Activated CD4-positive, alpha-beta memory T cell treated with anti-CD3 and anti-CD28 coated beads, Interleukin-2, amount 10 ng/mL, durations not matched to agents 7 days and 5 days (primary cell): Measurements from ENCODE around the gene LGALS9C. TPM values are rescaled to one million over a fixed set of nuclear protein-coding genes. Genes with fewer than 3 reads are reported as not detected.
"Not testable (repeated sequence)": the region's sequence is repeated elsewhere in the genome, so short reads cannot be mapped to it uniquely, and the experiment has no call there.

Source experiments
- CTCF ChIA-PET: fragments of 350-600 bp; sonication (Branson Sonifier 250); formaldehyde crosslinking; loops from one replicate; lab custom pipeline; 2021; ENCODE audit warnings: antibody characterized with exemption, inconsistent platforms; lab: Charles Lee
- POLR2A ChIA-PET: fragments of 350-600 bp; sonication (Branson Sonifier 250); formaldehyde crosslinking; loops from one replicate; lab custom pipeline; 2021; ENCODE audit warnings: antibody characterized with exemption; lab: Charles Lee
- DNase-seq: peaks from one replicate; pipeline ENCODE4 v3.0.0-alpha.2; 2020
- H3K27ac Mint-ChIP-seq: one replicate; pipeline ENCODE4 v1.8.0; 2021; ENCODE audit warnings: mild to moderate bottlenecking, mixed read lengths
- H3K27me3 Mint-ChIP-seq: one replicate; pipeline ENCODE4 v1.8.0; 2021; ENCODE audit warnings: mixed read lengths
- H3K36me3 Mint-ChIP-seq: one replicate; pipeline ENCODE4 v1.8.0; 2021; ENCODE audit warnings: low read depth, mixed read lengths
- H3K4me1 Mint-ChIP-seq: one replicate; pipeline ENCODE4 v1.8.0; 2021; ENCODE audit warnings: mixed read lengths
- H3K4me3 Mint-ChIP-seq: one replicate; pipeline ENCODE4 v1.8.0; 2021; ENCODE audit warnings: mild to moderate bottlenecking, mixed read lengths
- H3K9me3 Mint-ChIP-seq: one replicate; pipeline ENCODE4 v1.8.0; 2021; ENCODE audit warnings: mixed read lengths
- total RNA-seq, 2 experiments: library from RNA; stranded (reverse); gene quantifications; one replicate each; pipeline ENCODE4 v1.2.3, GENCODE V29; 2021

LGALS9C gene
- total RNA-seq, 2 experiments from 2014 or later: 3.0 to 3.6 TPM

DNA sequence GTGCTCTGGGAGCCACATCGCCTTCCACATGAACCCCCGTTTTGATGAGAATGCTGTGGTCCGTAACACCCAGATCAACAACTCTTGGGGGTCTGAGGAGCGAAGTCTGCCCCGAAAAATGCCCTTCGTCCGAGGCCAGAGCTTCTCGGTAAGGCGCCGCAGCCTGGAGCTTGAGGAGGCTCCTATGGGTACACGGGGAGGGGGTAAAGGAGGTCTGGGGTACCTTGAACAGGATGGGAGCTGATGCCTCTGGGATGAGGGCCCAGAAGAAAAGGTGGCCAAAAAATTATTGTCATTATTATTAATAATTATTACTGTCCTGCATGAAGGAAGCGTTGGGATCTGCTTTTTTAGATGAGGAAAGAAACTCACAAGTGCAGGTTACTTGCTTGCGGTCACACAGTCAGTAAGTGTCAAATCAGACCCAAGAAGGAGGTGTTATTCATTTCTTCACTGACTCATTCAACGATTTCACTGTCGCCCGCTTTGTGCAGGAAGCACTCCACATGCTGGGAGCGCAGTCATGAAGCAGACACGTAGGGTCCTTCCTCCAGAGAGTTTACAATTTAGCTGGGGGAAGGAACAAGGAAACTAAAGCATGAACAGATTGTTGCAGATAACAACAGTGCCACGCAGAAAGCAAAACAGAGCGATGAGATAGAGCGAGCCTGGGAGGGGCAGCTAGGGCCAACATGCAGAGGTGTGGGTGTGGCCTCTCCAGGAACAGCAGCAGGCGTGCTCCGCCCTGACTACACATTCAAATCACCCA, 16.3 kb downstream of the LGALS9C start:
- CTCF ChIA-PET, H3K36me3 Mint-ChIP-seq, H3K4me1 Mint-ChIP-seq, H3K9me3 Mint-ChIP-seq, H3K27me3 Mint-ChIP-seq, POLR2A ChIA-PET: not testable (repeated sequence)
- peak overlapping the region; percentile 80 for H3K27ac Mint-ChIP-seq
- peak; percentile 59 for DNase-seq
- H3K4me3 Mint-ChIP-seq: peak overlapping the region; percentile 50

DNA sequence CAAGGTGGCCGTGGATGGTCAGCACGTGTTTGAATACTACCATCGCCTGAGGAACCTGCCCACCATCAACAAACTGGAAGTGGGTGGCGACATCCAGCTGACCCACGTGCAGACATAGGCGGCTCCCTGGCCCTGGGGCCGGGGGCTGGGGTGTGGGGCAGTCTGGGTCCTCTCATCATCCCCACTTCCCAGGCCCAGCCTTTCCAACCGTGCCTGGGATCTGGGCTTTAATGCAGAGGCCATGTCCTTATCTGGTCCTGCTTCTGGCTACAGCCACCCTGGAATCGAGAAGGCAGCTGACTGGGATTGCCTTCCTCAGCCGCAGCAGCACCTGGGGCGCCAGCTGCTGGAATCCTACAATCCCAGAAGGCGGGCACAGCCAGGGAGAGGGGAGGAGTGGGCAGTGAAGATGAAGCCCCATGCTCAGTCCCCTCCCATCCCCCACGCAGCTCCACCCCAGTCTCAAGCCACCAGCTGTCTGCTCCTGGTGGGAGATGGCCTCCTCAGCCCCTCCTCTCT, 17.7 kb downstream of the LGALS9C start:
- H3K27me3 Mint-ChIP-seq, H3K4me3 Mint-ChIP-seq, H3K9me3 Mint-ChIP-seq, POLR2A ChIA-PET, H3K36me3 Mint-ChIP-seq, DNase-seq, CTCF ChIA-PET, H3K27ac Mint-ChIP-seq, H3K4me1 Mint-ChIP-seq: not testable (repeated sequence)

DNA sequence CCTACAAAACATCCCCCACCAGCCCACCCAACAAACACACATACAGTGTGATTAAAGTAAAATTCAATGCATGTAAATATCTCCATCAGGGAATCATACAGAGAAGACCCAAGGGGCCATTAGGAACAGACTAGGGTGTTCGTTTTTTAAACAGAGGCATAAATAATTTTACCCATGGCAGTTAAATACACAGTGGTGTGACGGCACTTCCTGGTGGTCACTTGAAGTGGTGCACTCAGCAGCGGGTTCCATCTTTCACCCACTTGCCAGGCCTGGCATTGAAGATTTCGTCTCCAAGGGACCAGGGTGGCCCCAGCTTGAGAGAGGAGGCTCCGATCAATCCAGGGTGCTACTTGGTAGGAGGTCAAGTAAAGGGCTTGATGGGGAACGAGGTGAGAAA, 20.5 kb downstream of the LGALS9C start:
- H3K4me1 Mint-ChIP-seq, CTCF ChIA-PET, H3K27me3 Mint-ChIP-seq, H3K36me3 Mint-ChIP-seq, H3K4me3 Mint-ChIP-seq, H3K9me3 Mint-ChIP-seq, DNase-seq, POLR2A ChIA-PET, H3K27ac Mint-ChIP-seq: not testable (repeated sequence)

DNA sequence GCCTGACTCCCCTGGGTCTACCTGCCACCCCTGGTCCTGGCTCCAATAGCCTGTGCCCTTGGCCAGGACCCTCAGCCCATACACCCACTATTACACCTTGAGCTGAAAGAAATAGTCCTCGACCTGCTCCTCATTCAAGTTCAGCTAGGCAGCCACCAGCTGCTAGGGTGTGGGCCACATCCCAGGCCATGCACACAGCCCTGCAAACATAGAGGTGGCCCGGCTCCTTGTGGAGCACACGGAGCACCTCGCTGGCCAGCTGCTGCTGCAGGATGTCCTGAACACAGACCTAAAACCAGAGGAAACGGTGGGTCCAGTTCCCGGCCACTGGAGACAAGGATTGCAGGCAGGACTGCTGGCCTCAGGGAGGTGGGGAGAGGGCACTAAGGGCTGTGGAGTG, 22.5 kb downstream of the LGALS9C start:
- DNase-seq, H3K27ac Mint-ChIP-seq, H3K4me3 Mint-ChIP-seq, H3K36me3 Mint-ChIP-seq, H3K4me1 Mint-ChIP-seq, H3K27me3 Mint-ChIP-seq, CTCF ChIA-PET, H3K9me3 Mint-ChIP-seq, POLR2A ChIA-PET: not testable (repeated sequence)

DNA sequence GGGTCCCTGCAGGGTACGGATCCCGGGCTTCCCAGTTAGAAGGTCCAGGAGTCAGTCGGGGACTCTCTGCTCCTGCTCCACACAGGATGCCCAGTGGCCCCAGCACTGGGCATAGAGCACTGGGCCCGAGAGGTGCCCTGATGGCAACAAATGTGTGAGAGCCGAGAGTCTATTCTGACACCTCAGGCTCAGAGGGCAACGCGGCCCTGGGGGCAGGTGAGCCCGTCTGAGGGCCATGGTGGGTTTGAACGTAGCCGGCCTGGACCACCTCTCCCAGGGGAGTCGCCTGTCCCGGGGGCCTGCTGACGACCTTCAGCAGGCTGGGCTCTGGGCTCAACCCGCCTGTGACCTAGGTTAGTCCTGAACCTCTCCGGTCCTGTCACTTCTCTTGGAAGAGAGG, 23.2 kb downstream of the LGALS9C start:
- H3K27me3 Mint-ChIP-seq, CTCF ChIA-PET, H3K27ac Mint-ChIP-seq, H3K4me3 Mint-ChIP-seq, DNase-seq, H3K9me3 Mint-ChIP-seq, H3K36me3 Mint-ChIP-seq, POLR2A ChIA-PET, H3K4me1 Mint-ChIP-seq: not testable (repeated sequence)

DNA sequence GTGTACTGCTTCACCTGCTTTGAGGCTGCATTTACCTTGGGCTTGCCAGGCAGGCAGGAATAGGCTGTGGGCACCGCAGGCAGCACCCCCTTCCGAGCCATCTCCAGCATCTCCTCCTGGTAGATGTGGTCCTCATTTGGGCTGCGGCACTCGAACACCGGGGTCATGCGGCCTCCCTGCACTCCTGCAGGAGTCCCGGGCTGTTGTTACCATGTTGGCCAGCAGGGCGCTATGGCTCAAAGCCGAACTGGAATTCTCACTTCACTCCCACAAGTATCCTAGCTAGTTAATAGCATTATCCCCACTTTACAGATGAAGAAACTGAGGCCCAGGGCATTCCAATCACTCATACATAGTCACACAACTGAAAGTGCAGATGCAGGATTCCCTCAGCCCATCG, 23.7 kb downstream of the LGALS9C start:
- DNase-seq, POLR2A ChIA-PET, H3K9me3 Mint-ChIP-seq, H3K4me3 Mint-ChIP-seq, H3K4me1 Mint-ChIP-seq, CTCF ChIA-PET, H3K27me3 Mint-ChIP-seq, H3K36me3 Mint-ChIP-seq, H3K27ac Mint-ChIP-seq: not testable (repeated sequence)

DNA sequence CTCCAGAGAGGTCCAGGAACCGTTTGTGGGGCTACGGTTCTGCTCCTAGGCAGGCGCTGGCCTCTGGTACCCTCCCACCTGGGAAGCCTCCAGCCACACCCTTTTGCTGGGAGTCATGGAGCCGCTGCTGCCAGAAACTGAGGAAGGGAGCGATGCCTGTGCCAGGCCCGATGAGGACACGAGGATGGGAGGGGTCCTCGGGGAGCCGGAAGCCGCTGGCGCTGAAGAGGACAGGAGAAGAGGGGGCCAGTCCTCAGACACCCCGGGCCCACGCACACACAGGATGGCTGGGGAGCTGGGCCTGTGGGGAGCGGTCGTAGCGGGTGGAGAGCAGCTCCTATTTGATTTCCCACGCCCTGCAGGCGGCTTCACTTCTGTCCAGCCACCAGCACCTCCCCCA, 24.2 kb downstream of the LGALS9C start:
- H3K27me3 Mint-ChIP-seq, CTCF ChIA-PET, H3K27ac Mint-ChIP-seq, H3K36me3 Mint-ChIP-seq, H3K4me1 Mint-ChIP-seq, DNase-seq, H3K9me3 Mint-ChIP-seq, H3K4me3 Mint-ChIP-seq, POLR2A ChIA-PET: not testable (repeated sequence)

DNA sequence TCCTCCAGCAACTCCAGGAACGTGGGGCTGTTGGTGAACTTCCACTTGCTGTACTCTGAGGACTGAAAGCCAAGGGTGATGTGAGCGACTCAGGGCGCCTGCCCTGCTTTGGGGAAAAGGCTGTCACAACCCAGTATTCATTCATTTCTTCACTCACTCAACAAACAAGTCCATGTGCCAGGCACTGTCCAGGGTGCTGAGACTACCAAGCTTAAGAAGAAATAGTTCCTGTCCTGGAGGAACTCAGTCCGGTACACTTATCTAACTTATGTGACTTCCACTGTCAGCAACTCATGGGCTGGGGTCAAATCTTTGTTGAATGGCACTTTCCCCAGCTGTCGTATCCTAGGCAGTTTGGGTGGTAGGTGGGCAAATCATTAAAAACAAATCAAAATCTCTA, 26.6 kb downstream of the LGALS9C start:
- POLR2A ChIA-PET, H3K4me3 Mint-ChIP-seq, H3K4me1 Mint-ChIP-seq, DNase-seq, H3K36me3 Mint-ChIP-seq, H3K27ac Mint-ChIP-seq, H3K9me3 Mint-ChIP-seq, H3K27me3 Mint-ChIP-seq, CTCF ChIA-PET: not testable (repeated sequence)

DNA sequence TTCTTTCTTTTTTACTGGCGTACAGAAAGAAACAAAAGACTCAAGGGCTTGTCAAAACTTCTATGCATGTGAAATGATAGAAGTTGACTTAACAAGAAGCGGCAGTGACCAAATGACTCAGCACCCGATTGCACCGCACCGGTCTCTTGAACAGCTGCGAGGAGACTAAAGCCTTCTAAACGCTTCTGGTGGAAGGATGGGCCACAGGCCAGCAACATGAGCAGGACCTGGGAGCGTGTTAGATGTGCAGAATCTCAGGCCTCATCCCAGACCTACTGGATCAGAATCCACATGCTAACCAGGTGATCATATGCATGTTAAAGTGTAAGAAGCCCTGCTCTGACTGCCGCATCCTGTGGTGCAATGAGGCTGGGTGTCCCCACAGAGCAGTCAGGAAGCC, 31.1 kb downstream of the LGALS9C start:
- POLR2A ChIA-PET, H3K36me3 Mint-ChIP-seq, CTCF ChIA-PET, H3K4me3 Mint-ChIP-seq, H3K4me1 Mint-ChIP-seq, DNase-seq, H3K27me3 Mint-ChIP-seq, H3K27ac Mint-ChIP-seq, H3K9me3 Mint-ChIP-seq: not testable (repeated sequence)

DNA sequence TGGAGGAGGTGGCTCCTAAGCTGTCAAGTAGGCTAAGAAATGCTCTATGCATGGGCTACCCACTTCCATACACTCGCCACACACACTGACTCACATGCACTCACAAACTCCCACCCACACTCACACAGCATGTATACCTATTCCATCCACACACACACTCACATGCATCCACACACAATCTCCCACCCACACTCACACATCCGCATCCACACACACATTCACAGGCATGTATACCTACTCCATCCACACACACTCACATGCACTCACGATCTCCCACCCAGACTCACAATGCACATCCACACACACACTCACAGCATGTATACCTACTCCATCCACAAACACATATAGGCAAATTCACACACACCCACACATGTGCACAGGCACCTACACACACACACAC, 32.1 kb downstream of the LGALS9C start:
- H3K9me3 Mint-ChIP-seq, CTCF ChIA-PET, H3K27ac Mint-ChIP-seq, H3K4me1 Mint-ChIP-seq, H3K27me3 Mint-ChIP-seq, H3K4me3 Mint-ChIP-seq, POLR2A ChIA-PET, H3K36me3 Mint-ChIP-seq, DNase-seq: not testable (repeated sequence)

DNA sequence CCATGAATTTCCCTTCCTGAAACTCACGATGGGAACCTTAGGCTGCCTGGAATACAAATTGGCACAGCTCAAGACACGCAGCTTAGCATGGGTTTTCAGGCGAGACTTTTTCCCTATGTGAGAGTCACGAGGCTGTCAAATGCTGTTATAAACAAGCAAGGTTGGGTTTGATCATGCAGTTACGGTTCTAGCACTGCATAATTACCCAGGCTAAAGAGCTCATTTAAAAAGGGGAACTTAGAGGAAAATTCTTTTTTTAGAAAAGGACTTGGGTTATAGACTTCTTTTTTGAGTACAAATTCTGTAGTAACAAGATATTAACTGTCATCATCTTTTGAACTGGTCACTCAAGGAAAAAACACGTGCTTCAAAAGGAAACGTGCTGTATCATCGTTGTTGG, 44.5 kb downstream of the LGALS9C start:
- H3K27ac Mint-ChIP-seq, H3K36me3 Mint-ChIP-seq, DNase-seq, H3K9me3 Mint-ChIP-seq, CTCF ChIA-PET, POLR2A ChIA-PET, H3K4me3 Mint-ChIP-seq, H3K4me1 Mint-ChIP-seq, H3K27me3 Mint-ChIP-seq: not testable (repeated sequence)

DNA sequence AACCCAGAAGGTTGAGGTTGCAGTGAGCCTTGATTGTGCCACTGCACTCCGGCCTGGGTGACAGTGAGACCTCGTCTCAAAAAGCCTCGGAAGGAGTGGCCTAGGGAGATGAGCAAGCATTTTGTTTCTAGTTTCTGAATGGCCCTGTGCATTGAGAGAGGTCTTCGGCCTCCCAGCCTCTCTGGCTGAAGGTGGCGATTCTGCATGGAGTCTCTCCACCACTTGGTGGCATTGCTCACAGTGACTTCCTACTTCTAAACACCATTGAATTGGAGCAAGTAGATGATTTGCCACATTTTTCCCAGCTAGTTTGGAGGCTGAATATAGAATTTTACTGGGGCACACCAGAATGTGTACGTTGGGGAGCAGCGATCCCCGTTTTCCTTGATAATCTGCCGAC, 48.4 kb downstream of the LGALS9C start:
- POLR2A ChIA-PET, H3K27me3 Mint-ChIP-seq, H3K9me3 Mint-ChIP-seq, H3K4me3 Mint-ChIP-seq, DNase-seq, H3K4me1 Mint-ChIP-seq, H3K36me3 Mint-ChIP-seq, H3K27ac Mint-ChIP-seq, CTCF ChIA-PET: not testable (repeated sequence)

DNA sequence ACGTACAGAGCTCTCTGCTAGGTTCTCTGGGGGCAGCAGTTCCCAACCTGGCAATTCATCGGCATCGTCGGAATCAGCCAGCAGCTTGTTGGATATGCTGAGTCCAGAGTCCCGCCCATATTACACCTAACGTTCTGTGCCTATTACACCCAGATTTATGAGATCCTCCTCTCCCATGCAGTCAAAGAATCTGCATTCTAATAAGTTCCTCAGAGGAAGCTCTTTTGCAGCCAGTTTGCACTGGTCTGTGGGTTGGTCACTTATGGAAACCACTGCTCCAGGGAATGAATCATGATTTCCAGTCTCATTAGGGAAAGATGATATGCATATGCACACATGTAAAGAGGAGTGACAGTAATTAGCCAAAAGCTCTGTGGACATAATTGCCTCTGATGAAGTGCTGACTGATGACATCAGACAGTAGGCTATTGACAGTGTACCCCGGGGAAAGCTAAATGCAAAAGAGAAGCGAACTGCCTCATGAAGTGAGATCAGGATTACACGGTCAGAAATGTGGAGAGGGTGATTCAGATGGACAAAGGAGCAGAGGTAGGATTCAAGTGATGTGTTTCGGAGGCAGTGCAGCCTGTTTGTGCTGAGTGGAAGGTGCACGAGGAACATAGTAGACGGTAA, 49.7 kb downstream of the LGALS9C start:
- H3K27me3 Mint-ChIP-seq, H3K36me3 Mint-ChIP-seq, H3K4me3 Mint-ChIP-seq, DNase-seq, POLR2A ChIA-PET, CTCF ChIA-PET, H3K4me1 Mint-ChIP-seq, H3K27ac Mint-ChIP-seq, H3K9me3 Mint-ChIP-seq: not testable (repeated sequence)

DNA sequence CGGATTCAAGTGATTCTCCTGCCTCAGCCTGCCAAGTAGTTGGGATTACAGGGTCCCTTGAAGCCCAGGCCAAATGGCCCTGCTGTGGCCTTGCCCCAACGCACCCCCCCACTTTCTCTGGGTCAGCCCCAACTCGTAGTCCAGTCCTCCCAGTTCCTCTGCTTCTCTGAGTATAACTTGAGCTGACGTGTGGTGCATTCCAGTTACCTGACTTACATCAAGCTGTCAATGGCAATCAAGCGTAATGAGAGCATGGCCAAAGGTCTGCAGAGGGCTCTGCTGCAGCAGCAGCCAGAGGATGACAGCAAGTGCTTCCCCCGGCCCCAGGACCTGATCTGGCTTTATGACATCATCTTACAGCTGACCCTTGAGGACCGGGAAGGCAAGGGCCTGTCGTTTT, 50.8 kb downstream of the LGALS9C start:
- H3K4me1 Mint-ChIP-seq, H3K27me3 Mint-ChIP-seq, H3K27ac Mint-ChIP-seq, POLR2A ChIA-PET, DNase-seq, CTCF ChIA-PET, H3K36me3 Mint-ChIP-seq, H3K9me3 Mint-ChIP-seq, H3K4me3 Mint-ChIP-seq: not testable (repeated sequence)
